GM21825 (cell line): ENCODE results near the gene CPTP.

Experiments
- ATAC-seq: cut with Tn5 transposase; IDR thresholded peaks from one replicate; pipeline ENCODE4 v1.9.1; 2021; ENCODE audit warnings: mild to moderate bottlenecking, moderate library complexity; ENCODE audit not compliant: unreplicated experiment

CPTP gene

DNA sequence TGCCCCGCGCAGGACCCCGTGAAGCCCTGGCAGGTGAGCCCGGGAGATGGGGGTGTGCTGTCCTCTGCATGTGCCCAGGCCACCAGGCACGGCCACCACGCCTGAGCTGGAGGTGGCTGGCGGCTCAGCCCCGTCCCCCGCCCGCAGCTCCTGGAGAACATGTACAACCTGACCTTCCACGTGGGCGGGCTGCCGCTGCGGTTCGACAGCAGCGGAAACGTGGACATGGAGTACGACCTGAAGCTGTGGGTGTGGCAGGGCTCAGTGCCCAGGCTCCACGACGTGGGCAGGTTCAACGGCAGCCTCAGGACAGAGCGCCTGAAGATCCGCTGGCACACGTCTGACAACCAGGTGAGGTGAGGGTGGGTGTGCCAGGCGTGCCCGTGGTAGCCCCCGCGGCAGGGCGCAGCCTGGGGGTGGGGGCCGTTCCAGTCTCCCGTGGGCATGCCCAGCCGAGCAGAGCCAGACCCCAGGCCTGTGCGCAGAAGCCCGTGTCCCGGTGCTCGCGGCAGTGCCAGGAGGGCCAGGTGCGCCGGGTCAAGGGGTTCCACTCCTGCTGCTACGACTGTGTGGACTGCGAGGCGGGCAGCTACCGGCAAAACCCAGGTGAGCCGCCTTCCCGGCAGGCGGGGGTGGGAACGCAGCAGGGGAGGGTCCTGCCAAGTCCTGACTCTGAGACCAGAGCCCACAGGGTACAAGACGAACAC, 8.3 kb downstream of the CPTP start:
- ATAC-seq = no peak

DNA sequence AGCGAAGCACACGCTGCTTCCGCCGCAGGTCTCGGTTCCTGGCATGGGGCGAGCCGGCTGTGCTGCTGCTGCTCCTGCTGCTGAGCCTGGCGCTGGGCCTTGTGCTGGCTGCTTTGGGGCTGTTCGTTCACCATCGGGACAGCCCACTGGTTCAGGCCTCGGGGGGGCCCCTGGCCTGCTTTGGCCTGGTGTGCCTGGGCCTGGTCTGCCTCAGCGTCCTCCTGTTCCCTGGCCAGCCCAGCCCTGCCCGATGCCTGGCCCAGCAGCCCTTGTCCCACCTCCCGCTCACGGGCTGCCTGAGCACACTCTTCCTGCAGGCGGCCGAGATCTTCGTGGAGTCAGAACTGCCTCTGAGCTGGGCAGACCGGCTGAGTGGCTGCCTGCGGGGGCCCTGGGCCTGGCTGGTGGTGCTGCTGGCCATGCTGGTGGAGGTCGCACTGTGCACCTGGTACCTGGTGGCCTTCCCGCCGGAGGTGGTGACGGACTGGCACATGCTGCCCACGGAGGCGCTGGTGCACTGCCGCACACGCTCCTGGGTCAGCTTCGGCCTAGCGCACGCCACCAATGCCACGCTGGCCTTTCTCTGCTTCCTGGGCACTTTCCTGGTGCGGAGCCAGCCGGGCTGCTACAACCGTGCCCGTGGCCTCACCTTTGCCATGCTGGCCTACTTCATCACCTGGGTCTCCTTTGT, 9.1 kb downstream of the CPTP start:
- no peak for ATAC-seq

DNA sequence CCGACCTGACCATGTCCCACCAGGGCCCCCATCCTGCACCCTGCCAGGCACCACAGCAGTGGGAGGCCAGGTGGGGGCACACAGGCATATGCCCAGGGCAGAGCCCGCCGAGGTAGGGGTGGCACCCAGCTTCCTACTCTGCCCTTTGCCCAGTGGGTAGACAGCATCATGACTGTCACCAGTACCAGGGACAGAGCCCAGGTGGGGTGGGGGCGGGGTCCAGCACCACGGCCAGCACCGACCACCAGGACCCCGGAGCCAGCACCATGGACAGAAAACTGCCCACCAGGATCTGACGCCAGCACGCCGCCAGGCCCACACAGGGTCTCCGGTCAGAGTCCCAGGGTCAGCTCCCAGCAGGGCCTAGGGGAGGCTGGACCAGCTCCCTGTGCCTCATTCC, 10.2 kb downstream of the CPTP start:
- ATAC-seq = no peak

DNA sequence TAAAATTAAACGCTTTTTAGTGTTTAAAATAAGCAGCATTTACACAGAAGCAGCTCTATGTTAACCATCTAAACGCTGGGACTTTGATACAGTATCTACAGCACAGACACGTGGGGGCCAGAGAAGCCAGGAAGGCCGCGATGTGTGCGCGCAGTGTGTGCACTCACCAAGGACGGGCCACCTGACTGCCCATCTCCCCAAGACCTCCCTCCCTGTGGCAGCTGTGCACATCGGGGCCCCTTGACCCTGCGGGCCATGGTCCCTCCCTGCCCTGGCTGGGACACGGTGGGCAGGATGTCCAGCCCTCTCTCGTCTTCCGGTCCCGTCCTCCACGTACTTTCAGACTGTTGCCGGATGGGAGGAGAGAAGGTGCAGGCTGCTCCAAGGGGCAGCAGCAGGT, 10.7 kb downstream of the CPTP start:
- no peak for ATAC-seq

DNA sequence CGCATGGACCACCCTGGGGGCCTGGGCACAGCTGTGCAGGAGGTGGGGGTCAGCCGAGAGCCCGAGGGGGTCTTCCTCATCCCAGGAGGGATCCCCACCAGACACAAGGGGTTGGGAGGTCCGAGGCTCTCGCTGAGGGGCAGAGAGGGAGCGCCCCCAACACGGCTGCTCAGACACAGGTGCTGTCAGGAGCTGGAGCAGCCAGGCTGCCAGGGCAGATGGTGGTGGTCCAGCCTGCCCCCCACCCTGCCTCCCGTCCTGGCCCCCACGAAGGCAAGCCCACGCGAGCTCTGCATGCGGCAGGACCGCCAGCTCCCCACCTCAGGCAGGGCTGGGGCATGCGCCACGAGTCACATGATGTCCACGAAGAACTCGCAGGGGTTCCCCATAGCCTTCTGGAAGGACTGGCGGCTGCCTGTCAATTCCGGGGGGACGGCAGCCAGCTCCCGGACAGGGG, 11.2 kb downstream of the CPTP start:
- ATAC-seq = no peak

DNA sequence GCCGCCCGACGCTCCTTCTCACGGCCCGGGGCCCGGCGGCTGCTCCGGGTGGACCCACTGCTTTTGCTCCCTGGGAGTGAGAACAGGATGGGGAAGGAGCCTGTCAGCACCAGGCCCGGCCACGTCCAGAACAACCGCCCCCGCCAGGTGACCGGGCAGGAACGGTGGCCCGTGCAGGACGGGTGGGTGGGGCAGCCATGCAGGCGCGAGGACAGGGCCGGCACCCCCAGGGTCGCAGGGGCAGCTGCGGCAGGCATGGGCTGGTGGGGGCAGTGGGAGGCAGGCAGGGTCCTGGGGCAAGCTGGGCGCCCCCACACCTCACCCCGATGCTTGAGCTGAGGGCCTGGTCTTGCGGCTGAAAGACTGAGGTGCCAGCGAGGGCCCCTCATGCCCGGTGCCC, 11.8 kb downstream of the CPTP start:
- ATAC-seq = no peak

DNA sequence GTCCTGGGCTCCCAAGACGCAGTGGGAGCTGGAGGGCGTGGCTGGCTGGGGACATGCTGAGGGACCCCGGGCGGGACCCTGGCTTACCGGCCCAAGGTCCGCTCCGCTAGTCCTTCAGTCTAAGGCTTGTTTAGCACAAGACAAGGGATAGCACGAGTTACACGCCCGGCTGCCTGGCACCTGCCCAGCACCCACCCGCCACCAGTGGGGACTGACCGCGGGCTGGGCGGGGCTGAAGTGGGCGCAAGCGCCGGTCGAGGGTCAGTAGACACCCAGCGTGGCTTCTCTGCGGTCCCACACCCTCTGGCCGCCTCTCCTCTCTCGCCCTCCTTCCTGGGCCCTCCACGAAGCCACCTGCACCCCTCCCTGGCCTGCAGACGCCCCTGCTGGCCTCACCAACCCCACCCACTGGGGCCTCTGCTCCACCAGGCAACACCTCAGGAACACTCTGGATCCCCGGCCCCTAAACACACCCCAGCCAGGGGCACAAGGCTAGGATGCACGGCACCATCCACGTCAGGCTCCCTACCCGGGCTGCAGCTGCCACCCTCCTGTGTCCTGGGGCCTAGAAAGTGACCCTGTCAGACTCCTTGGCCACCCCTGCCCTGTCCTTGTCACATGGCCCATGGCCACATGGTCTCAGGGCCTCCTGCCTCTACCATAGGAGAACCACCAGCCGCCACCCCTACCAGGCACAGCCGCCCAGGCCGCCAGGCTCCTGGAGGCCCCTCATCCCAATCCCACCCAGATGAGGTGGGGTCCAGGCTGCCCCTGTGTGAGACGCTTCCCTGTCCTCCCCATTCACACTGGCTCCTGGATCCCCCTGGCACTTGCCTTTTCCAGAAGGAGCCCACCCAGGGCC, 12.6 kb downstream of the CPTP start:
- no peak for ATAC-seq

DNA sequence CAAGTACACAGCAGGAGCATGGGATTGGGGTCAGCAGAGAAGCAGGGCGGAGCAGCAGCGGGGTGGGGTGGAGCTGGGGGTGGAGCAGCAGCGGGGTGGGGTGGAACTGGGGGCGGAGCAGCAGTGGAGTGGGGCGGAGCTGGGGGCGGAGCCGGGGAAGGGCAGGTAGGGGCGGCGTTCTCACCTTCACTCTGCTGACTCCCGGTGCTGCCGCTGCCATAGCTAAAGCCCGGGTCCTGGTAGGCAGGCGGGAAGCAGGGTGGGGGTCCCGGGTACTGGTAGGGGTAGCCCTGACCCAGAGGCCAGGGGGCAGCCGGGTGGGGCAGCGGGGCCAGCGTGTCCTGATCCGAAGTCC, 13.2 kb downstream of the CPTP start:
- no peak for ATAC-seq

DNA sequence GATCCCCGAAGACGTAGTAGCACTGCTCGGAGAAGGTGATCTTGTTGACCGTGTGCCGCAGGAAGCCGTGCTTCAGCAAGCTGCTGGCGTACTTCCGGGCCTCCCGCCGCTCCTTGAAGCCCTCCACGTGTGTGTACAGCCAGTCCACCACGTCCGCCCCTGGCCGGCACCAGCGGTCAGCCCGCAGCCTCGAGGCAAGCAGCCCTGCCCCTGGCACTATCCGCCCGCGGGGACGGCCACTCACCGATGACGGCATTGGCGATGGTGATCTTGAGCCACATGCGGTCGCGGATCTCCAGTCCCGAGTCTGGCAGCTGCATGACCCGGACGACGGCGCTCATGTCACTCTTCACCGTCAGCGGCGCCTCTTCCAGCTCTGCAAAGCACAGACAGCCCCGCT, 13.7 kb downstream of the CPTP start:
- ATAC-seq = no peak

DNA sequence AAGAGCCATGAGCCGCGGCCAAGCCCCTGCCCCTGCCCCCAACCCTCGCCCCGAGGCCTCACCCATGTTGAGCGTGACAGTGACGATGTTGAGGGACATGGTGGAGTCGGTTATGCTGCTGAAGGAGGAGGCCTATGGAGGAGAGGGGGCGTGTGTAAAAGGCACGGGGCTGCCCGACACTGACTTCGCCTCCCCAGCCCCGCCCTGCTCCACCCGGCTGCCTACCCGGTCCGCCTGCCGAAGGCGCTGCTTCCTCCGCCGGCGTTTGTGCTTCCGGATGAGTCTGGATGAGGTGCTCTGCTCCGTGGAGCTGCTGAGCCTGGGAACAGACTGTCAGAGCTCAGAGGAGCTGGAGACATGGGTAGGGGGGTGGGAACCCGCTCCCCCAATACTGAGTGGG, 15.6 kb downstream of the CPTP start:
- no peak for ATAC-seq

DNA sequence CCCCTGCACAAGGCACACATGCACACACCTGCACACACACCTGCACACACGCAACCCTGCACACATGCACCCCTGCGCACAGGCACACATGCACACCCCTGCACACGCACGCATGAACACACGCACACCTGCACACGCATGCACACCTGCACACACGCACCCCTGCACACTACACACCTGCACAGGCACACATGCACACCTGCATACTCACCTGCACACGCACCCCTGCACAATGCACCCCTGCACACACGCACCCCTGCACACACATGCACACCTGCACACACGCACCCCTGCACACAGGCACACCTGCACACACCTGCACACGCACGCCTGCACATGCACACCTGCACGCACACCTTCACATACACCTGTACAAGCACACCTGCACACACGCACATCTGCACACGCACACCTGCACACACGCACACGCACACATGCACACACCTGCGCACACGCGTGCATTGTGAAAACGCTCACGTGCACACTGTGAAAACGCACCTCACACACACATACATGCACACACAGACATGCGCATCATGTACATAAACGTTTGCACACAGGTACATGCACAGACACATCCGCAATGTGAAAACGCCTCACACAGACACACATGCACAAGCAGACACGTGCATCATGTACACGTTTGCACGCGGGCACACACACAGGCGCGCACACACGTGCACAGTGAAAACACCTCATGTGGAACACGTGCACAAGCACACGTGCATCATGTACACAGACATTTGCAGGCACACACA, 16.4 kb downstream of the CPTP start:
- ATAC-seq = no peak

DNA sequence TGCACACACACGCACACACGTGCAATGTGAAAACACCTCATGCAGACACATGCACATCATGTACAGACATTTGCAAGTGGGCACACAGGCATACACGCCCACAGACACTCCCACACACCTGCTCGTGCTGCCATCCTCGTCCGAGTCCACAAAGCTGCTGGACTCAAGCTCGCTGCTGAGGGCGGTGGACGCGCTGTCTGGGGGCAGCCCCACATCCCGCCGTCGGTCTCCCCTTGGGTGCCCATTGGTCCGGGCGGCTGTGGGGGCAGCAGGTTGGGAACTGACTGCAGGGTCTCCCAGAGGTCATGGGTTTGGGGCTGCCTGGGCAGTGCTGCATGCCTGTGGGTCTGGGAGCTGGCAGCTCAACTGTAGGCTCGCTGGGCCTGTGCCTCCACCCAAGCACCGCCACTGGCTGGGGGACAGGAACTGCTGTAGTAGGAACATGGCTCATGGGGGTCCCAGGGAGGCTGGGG, 17.0 kb downstream of the CPTP start:
- no peak for ATAC-seq

DNA sequence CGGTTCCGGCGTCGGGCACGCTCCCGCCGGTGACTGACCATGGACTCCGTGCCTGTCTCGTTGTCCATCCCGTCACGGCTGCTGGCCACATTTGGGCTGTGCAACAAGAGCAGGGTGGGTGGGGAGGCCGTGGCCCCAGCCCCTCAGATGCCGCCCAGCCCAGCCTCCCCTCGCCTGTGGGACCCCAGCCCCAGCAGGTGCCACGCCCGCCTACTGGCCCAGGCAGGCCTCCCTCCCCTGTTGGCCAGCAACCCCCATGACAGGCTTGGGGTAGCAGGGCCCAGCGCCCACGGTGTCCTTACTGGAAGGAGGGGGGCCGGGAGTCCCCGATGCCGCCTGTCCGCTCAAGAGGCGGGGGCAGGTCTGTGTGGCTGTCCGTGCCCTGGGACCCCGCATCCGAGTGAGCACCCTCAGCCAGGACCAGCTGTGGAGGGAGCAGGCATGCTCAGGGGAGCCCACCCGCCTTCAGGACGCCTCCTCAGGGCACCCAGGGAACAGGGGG, 17.5 kb downstream of the CPTP start:
- ATAC-seq = no peak

DNA sequence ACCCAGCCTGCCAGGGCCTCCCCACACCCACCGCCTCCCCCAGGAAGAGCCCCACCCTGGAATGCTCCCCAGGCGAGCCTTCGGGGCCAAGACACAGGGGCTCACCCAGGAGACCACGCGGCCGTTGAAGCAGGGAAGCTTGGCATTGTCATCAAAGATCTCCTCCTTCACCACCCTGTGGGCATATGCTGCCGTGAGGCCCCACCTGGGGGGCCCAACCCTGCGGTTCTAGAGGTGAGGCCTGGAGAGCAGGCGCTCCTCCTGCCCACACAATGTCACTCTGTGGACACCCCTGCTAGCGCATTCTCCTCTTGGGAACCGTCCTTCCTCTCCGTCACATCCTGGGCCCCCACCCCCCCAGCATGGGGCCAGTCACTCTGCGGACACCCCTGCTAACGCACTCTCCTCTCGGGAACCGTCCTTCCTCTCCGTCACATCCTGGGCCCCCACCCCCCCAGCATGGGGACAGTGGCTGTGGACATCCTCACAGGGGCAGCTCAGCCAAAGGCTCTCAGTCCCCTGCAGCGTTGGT, 18.0 kb downstream of the CPTP start:
- ATAC-seq = no peak

DNA sequence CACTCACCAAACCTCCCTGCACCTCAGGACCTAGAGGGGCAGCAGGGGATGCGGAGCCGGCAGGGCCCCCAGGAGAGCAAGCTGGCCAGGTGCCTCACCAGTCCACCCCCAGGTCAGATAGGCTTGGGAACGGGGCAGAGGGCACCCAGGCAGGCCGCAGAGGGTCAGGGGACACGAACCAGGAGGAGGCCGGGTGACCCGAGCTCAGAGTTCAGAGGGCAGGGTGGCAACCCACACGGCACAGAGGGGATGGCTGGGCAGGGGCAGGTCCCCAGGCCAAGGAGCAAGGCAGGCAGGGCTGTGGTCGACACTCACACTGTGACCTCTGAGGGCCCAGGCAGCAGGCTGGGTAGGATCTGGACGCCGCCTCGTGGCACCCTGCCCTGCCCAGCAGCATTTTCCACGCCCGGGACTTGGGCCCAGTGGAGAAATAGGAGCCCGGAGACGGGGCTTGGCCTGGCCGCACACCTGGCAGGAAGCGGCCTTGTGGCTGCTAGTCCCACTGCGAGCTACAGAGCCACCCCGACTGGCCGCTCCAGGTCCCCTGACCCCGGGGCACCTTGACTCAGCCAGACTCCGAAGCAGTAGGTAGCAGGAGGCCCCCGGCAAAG, 19.3 kb downstream of the CPTP start:
- no peak for ATAC-seq

DNA sequence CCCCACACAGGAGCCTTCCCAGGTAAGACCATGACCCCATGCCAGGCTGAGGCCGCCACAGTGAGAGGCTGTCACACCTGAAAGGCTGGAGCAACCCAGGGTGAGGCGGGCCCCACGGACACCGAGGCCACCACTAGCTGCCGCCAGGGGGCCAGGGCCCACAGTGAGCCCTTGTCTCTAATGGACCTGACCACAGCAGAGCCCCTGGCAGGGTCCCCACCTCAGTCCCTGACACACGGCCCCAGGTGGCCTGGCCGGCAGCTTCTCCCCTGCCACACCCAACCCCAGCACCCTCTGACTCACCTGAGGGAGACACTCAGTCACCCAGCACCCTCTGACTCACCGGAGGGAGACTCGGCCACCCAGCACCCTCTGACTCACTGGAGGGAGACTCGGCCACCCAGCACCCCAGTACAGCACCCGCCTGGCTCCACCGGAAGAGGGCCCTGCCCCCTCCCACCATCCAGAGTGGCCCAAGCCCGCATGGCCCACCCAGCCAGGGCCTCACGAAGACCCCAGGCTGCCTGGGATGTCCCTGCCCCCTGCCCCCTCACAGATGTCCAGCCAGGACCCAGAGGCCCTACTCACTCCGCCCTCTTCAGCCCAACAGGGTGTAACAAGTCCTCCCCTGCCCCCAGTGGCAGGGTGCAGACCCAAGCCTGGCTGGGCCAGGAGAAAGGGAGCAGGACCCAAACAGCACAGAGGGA, 20.2 kb downstream of the CPTP start:
- ATAC-seq = no peak

DNA sequence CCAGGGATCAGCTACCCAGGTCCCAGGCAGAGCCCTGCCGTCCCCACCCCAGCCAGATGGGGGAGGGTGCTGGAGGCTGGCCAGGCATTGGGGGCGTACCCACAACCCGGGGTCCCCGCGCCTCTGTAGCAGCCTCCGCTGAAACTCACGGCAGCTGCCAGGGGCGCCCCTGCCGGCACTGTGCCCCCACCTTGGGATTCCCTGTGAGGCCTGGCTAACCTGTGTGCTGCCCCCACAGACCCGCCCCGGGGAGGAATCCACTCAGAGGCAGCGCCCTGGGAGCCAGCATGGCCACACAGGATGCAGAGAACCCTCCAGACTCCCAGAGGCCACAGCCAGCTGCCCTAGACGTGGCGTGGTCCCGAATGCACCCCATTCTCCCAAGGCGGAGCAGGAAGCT, 20.8 kb downstream of the CPTP start:
- ATAC-seq = no peak

DNA sequence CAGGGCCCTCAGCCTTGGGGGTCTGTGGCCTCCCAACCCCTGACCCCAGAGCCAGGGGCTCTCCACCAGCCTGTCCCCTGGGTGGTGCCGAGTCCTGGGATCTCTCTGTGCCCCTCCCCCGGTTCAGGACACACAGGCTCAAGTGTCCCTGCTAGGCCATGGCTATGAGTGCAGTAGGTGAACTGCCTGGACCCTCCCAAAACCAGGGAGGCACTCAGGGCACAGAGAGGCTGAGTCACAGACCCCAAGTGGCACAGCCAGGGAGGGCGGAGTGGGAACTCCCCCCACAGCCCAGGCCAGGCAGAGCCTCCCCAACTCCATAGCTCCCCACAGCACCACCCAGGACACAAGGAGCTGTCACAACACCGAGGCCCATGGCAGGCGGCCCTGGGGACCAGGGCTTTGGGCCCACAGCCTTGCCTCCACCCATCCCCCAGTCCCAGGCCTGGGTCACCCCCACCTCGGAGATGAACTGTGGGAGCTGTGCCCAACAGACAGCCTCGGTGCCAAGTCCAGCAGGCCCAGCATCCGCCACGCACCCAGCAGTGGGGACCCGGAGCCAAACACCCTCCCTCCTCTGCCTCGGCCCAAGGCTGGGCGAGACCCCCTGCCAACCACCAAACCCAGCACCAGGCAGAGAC, 21.4 kb downstream of the CPTP start:
- ATAC-seq = no peak

DNA sequence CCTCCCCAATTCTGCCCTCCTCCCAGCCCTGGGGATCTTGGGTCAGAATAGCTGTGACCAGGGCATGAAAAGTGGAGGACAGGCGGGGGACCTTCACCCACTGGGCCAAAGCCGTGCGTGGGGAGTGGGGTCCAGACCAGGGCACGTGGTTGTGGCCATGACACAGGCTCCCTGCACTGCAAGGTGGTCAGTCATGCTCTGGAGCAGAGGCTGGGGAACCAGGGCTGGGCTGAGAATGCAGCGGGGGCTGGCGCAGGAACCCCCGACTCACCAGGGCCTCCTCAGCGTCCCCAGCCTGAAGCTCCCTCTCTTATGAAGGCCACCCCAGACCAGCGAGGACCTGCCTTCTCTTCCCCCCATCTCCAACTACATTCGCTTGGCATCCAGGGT, 21.9 kb downstream of the CPTP start:
- no peak for ATAC-seq
